Spinal cord (tissue), 10 donors: ENCODE results near the gene SLC47A1. TPM values are rescaled to one million over a fixed set of nuclear protein-coding genes. Genes with fewer than 3 reads are reported as not detected.

Experiments
- DNase-seq, 6 donors: peaks; one replicate each; pipeline versions ENCODE4 v3.0.0 to v3.0.0-alpha.2; 2013 to 2015; ENCODE audit warnings: low spot score in 6 of 6, low read depth in 4 of 6
- H3K27ac ChIP-seq: one replicate; pipeline ENCODE4 v1.5.1; 2013; ENCODE audit warnings: low read depth, low read length, control low read depth
- H3K27me3 ChIP-seq: one replicate; pipeline ENCODE4 v1.6.1; 2013; ENCODE audit warnings: low read length; ENCODE audit not compliant: control insufficient read depth, insufficient read depth
- H3K36me3 ChIP-seq: one replicate; pipeline ENCODE4 v1.6.1; 2013; ENCODE audit warnings: low read length; ENCODE audit not compliant: control insufficient read depth, insufficient read depth
- H3K4me1 ChIP-seq: one replicate; pipeline ENCODE4 v1.6.1; 2013; ENCODE audit warnings: low read length; ENCODE audit not compliant: control insufficient read depth, insufficient read depth
- H3K4me3 ChIP-seq: one replicate; pipeline ENCODE4 v1.5.1; 2013; ENCODE audit warnings: low read depth, low read length, control low read depth
- H3K9me3 ChIP-seq: one replicate; pipeline ENCODE4 v1.6.1; 2013; ENCODE audit warnings: low read length; ENCODE audit not compliant: control insufficient read depth, insufficient read depth
- WGBS: methylation state at CpG from one replicate; pipeline ENCODE4 v1.1.5; 2013; ENCODE audit warnings: missing lambda C conversion rate; ENCODE audit not compliant: insufficient coverage; 5-methylcytosine and 5-hydroxymethylcytosine counted together
- polyA plus RNA-seq, 2 donors: library from polyadenylated mRNA; unstranded; fragments of 120-200 nt; gene quantifications; one replicate each; pipeline ENCODE4 v1.2.1, GENCODE V29; 2013; ENCODE audit not compliant: insufficient read length in 2 of 2
- total RNA-seq, 2 donors: library from RNA; depleted of rRNA in 1 of 2; stranded (reverse); fragments of 120-200 nt in 1 of 2; fragments of >200 nt in 1 of 2; gene quantifications; one replicate each; pipeline versions ENCODE4 v1.2.3 to v1.2.4, GENCODE V29; 2013 to 2014
- donor health status: healthy.

Gene SLC47A1
- total and polyA plus RNA-seq, 4 donors = 3.2 to 202 (median 44.7) TPM

GRCh38 chr17:19549746-19550623, 16.3 kb downstream of the SLC47A1 start:
- Histone ChIP-seq H3K4me1 (no peaks in the 10 kb centered on the region), H3K27ac (no peak overlapping the region)

GRCh38 chr17:19551165-19551564, 17.5 kb downstream of the SLC47A1 start:
- Histone ChIP-seq H3K36me3 (no peaks in the 10 kb centered on the region), H3K4me3 (no peak overlapping the region), H3K27ac (no peak overlapping the region), H3K4me1 (no peaks in the 10 kb centered on the region), H3K27me3 (no peaks in the 10 kb centered on the region), H3K9me3 (no peaks in the 10 kb centered on the region)
- no peak for DNase-seq
- 53% methylated on average over 4 of the region's 5 CpGs for WGBS

More at GRCh38 chr17:19549746-19550623, 16.3 kb downstream of the SLC47A1 start:
- Histone ChIP-seq H3K27me3 (no peaks in the 10 kb centered on the region), H3K4me3 (no peak overlapping the region), H3K9me3 (no peaks in the 10 kb centered on the region), H3K36me3 (no peaks in the 10 kb centered on the region)
- DNase-seq = no peak
- WGBS = 67% methylated on average over 5 of the region's 7 CpGs

- H3K27me3 ChIP-seq = no peaks in the 10 kb centered on the region
- no peaks in the 10 kb centered on the region for H3K4me1 ChIP-seq
- DNase-seq = peak in 1 of 6 donors; percentile 63
- H3K36me3 ChIP-seq = no peaks in the 10 kb centered on the region
- H3K9me3 ChIP-seq = no peaks in the 10 kb centered on the region
- H3K27ac ChIP-seq = no peak overlapping the region
- 77% methylated on average over 5 of the region's 9 CpGs for WGBS
- H3K4me3 ChIP-seq = no peak overlapping the region
Observed at GRCh38 chr17:19551591-19552148, 18.0 kb downstream of the SLC47A1 start.

GRCh38 chr17:19553036-19553435, 19.4 kb downstream of the SLC47A1 start:
- Histone ChIP-seq H3K27ac (no peak overlapping the region), H3K27me3 (no peaks in the 10 kb centered on the region), H3K9me3 (no peaks in the 10 kb centered on the region), H3K36me3 (no peaks in the 10 kb centered on the region), H3K4me1 (no peaks in the 10 kb centered on the region), H3K4me3 (no peak overlapping the region)
- no peak for DNase-seq
- WGBS = 92% methylated on average over 8 of the region's 8 CpGs

- H3K27me3 ChIP-seq = no peaks in the 10 kb centered on the region
- H3K36me3 ChIP-seq = no peaks in the 10 kb centered on the region
- H3K27ac ChIP-seq = no peak overlapping the region
- 89% methylated on average over 3 of the region's 9 CpGs for WGBS
- no peak overlapping the region for H3K4me3 ChIP-seq
- DNase-seq = no peak
- H3K9me3 ChIP-seq = no peaks in the 10 kb centered on the region
- no peaks in the 10 kb centered on the region for H3K4me1 ChIP-seq
Observed at GRCh38 chr17:19554393-19554792, 20.7 kb downstream of the SLC47A1 start.

- WGBS = 93% methylated on average over 11 of the region's 11 CpGs
- Histone ChIP-seq H3K27ac (no peak overlapping the region), H3K27me3 (no peaks in the 10 kb centered on the region), H3K9me3 (no peaks in the 10 kb centered on the region), H3K4me1 (no peaks in the 10 kb centered on the region), H3K36me3 (no peaks in the 10 kb centered on the region), H3K4me3 (no peak overlapping the region)
- DNase-seq = no peak
Observed at GRCh38 chr17:19555746-19556145, 22.1 kb downstream of the SLC47A1 start.

- no peak overlapping the region for H3K4me3 ChIP-seq
- DNase-seq = no peak
- no peaks in the 10 kb centered on the region for H3K36me3 ChIP-seq
- H3K27me3 ChIP-seq = no peaks in the 10 kb centered on the region
- no peaks in the 10 kb centered on the region for H3K9me3 ChIP-seq
- no peak overlapping the region for H3K27ac ChIP-seq
- H3K4me1 ChIP-seq = no peaks in the 10 kb centered on the region
Observed at GRCh38 chr17:19558946-19559345, 25.3 kb downstream of the SLC47A1 start.

GRCh38 chr17:19561697-19562318, 28.2 kb downstream of the SLC47A1 start:
- Histone ChIP-seq H3K27ac (no peak overlapping the region), H3K9me3 (no peaks in the 10 kb centered on the region), H3K4me3 (no peak overlapping the region), H3K27me3 (no peaks in the 10 kb centered on the region), H3K4me1 (no peaks in the 10 kb centered on the region), H3K36me3 (no peaks in the 10 kb centered on the region)
- DNase-seq = no peak
- WGBS = 81% methylated on average over 3 of the region's 9 CpGs

GRCh38 chr17:19565817-19566575, 32.3 kb downstream of the SLC47A1 start:
- 83% methylated on average over 1 of the region's 15 CpGs for WGBS
- peak in 1 of 6 donors; percentile 55 for DNase-seq
- no peaks in the 10 kb centered on the region for H3K4me1 ChIP-seq
- no peaks in the 10 kb centered on the region for H3K36me3 ChIP-seq
- H3K4me3 ChIP-seq = no peak overlapping the region
- no peaks in the 10 kb centered on the region for H3K27me3 ChIP-seq
- no peaks in the 10 kb centered on the region for H3K9me3 ChIP-seq
- no peak overlapping the region for H3K27ac ChIP-seq
